CD4-positive, alpha-beta memory T cell (primary cell): Measurements from ENCODE around the gene HSP90AB1. TPM values are rescaled to one million over a fixed set of nuclear protein-coding genes. Genes with fewer than 3 reads are reported as not detected.

Source experiments
- CTCF ChIA-PET: fragments of 350-600 bp; sonication (Branson Sonifier 250); formaldehyde crosslinking; loops from one replicate; lab custom pipeline; 2021; ENCODE audit warnings: inconsistent platforms; ENCODE audit not compliant: partially characterized antibody; lab: Charles Lee
- POLR2A ChIA-PET: fragments of 350-600 bp; sonication (Branson Sonifier 250); formaldehyde crosslinking; loops from one replicate; lab custom pipeline; 2021; ENCODE audit not compliant: partially characterized antibody; lab: Charles Lee
- DNase-seq, 5 donors: peaks; one replicate each; pipeline versions ENCODE4 v3.0.0 to v3.0.0-alpha.2; 2020 to 2022; ENCODE audit warnings: mixed read lengths in 1 of 5
- H3K27ac ChIP-seq: one replicate; pipeline ENCODE4 v1.7.0; 2013; ENCODE audit warnings: low read depth, low read length
- H3K27me3 ChIP-seq: 2 replicates; pipeline ENCODE4 v1.7.0; 2013; ENCODE audit warnings: mild to moderate bottlenecking, low read length, moderate library complexity; ENCODE audit not compliant: insufficient read depth
- H3K36me3 ChIP-seq: 2 replicates; pipeline ENCODE4 v1.7.0; 2013; ENCODE audit warnings: mild to moderate bottlenecking, low read length, moderate library complexity; ENCODE audit not compliant: insufficient read depth
- H3K4me1 ChIP-seq: 2 replicates; pipeline ENCODE4 v1.7.0; 2013; ENCODE audit warnings: mild to moderate bottlenecking, low read length, moderate library complexity; ENCODE audit not compliant: insufficient read depth
- H3K4me3 ChIP-seq, 2 donors: one replicate each; pipeline ENCODE4 v1.7.0; 2013; ENCODE audit warnings: low read length in 2 of 2, mild to moderate bottlenecking in 1 of 2
- H3K9me3 ChIP-seq, 2 donors: one replicate each; pipeline ENCODE4 v1.7.0; 2013; ENCODE audit warnings: low read length in 2 of 2, control low read depth in 1 of 2; ENCODE audit not compliant: control insufficient read depth in 1 of 2
- H3K27ac Mint-ChIP-seq, 7 donors: one replicate each; pipeline ENCODE4 v1.8.0; 2020 to 2021; ENCODE audit warnings: mixed read lengths in 7 of 7, mild to moderate bottlenecking in 6 of 7, inconsistent platforms in 3 of 7, moderate library complexity in 3 of 7
- H3K27me3 Mint-ChIP-seq, 2 donors: one replicate each; pipeline ENCODE4 v1.8.0; 2020 to 2021; ENCODE audit warnings: mixed read lengths in 2 of 2
- H3K36me3 Mint-ChIP-seq, 2 donors: one replicate each; pipeline ENCODE4 v1.8.0; 2020 to 2021; ENCODE audit warnings: mixed read lengths in 2 of 2, inconsistent platforms in 1 of 2, mild to moderate bottlenecking in 1 of 2
- H3K4me1 Mint-ChIP-seq, 4 donors: one replicate each; pipeline ENCODE4 v1.8.0; 2020 to 2021; ENCODE audit warnings: mixed read lengths in 4 of 4, mild to moderate bottlenecking in 1 of 4
- H3K4me3 Mint-ChIP-seq, 8 donors: one replicate each; pipeline ENCODE4 v1.8.0; 2020 to 2021; ENCODE audit warnings: mixed read lengths in 8 of 8, mild to moderate bottlenecking in 7 of 8, moderate library complexity in 6 of 8, inconsistent platforms in 3 of 8
- H3K9me3 Mint-ChIP-seq, 8 donors: one replicate each; pipeline ENCODE4 v1.8.0; 2020 to 2021; ENCODE audit warnings: mixed read lengths in 8 of 8, mild to moderate bottlenecking in 5 of 8, inconsistent platforms in 3 of 8, moderate library complexity in 1 of 8
- intact Hi-C: fragments of 100-400 bp; cut with micrococcal nuclease; formaldehyde crosslinking; loops from one replicate; pipeline ENCODE4 v1.15.1; 2023
- polyA plus RNA-seq, 2 donors: library from polyadenylated mRNA; unstranded; fragments of 300-500 nt; fragmentation: Illumina TruSeq; gene quantifications; one replicate each; pipeline ENCODE4 v1.2.3, GENCODE V29; 2021
- total RNA-seq, 2 experiments: library from RNA; stranded (reverse); gene quantifications; one replicate each; pipeline ENCODE4 v1.2.3, GENCODE V29; 2021

Gene HSP90AB1
- total and polyA plus RNA-seq, 4 experiments from 2014 or later: 303 to 432 (median 354) TPM

DNA sequence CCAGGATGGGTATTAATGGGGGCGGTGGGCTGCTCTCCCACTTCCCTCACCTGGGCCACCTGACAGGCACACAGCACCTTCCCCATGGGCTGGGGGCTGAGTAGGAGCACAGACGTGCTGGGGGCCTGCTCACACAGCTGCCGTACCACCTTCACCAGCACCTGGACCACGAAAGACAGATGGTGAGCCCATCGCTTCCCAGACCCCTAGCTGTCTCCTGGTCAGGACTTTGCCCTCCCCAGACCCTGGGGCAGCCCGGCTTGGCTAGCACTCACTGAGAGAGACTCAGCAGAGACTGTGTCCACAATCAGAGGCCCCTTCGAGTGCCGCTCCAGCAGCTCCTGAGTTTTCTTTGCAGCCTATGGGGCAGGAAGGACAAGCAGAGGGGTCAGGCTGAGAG, 54.2 kb downstream of the HSP90AB1 start:
- no peak for DNase-seq
- Mint-ChIP-seq H3K27ac (no peak overlapping the region), H3K27me3 (peaks cover 12 to 14% of the 10 kb centered on the region in 2 donors), H3K36me3 (peaks cover 36 to 49% of the 10 kb centered on the region in 2 donors), H3K4me3 (no peak overlapping the region), H3K4me1 (peaks cover 0 to 23% (median 5%) of the 10 kb centered on the region in 4 donors), H3K9me3 (peaks cover 0 to 2% (median 0%) of the 10 kb centered on the region in 8 donors)
- H3K36me3 ChIP-seq: peaks cover 28% of the 10 kb centered on the region
- CTCF ChIA-PET: interaction anchor here (2.2 kb wide), 1 partner anchor 11 kb away, joined by 8 read pairs; the partner anchor contains the start of gene AARS2
- no peak overlapping the region for H3K4me3 ChIP-seq
- no peak overlapping the region for H3K27ac ChIP-seq
- H3K9me3 ChIP-seq: no peaks in the 10 kb centered on the region
- H3K27me3 ChIP-seq: peaks cover 16% of the 10 kb centered on the region
- intact Hi-C loops: no loop called here
- H3K4me1 ChIP-seq: peaks cover 18% of the 10 kb centered on the region
- POLR2A ChIA-PET: interaction anchor here (1.4 kb wide), 1 partner anchor 12 kb away, joined by 3 read pairs; the partner anchor contains the start of gene AARS2

DNA sequence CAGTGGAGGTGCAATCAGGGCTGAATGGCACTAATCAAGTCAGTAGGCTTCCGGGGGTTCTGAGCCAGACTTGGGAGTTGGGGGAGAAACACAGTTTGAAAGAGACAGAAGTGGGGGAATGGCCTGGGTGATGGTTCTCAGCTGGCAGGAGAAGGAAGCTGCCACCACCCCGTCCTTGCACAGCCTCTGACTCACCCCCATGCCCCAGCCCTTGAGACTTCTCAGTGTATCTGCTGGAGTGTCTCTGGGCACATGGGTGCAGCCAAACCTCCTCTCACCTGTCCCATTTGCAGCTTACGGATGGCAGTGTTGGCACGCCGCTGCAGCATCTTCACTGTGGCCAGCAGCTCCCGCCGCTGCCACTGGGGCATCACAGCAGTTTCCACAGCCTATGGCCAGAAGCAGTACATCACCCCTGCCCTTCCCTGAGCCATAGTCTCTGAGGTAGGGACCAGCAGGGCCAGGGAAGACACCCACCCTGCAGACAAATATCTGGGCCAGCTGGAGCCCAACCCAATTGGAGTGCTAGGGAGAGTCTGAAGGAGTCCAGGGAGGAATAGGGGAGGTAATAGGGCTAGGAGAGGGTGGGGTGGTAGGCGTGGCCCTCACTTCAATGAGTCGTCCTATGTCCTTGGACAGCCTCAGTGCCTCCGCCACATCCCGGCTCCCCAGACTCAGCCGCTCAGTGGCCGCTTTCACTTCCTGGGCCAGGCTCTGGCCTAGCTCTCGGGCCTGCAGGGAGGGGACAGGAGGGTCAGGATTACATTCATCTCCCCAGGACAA, 55.1 kb downstream of the HSP90AB1 start:
- H3K4me3 Mint-ChIP-seq: no peak overlapping the region
- intact Hi-C loops: no loop called here
- peaks cover 36 to 54% of the 10 kb centered on the region in 2 donors for H3K36me3 Mint-ChIP-seq
- CTCF ChIA-PET: interaction anchor here (2.2 kb wide), 1 partner anchor 11 kb away, joined by 8 read pairs; the partner anchor contains the start of gene AARS2
- Histone ChIP-seq H3K4me3 (no peak overlapping the region), H3K9me3 (no peaks in the 10 kb centered on the region), H3K4me1 (peaks cover 11% of the 10 kb centered on the region), H3K27me3 (peaks cover 7% of the 10 kb centered on the region), H3K36me3 (peaks cover 28% of the 10 kb centered on the region), H3K27ac (no peak overlapping the region)
- H3K4me1 Mint-ChIP-seq: peaks cover 0 to 16% (median 3%) of the 10 kb centered on the region in 4 donors
- no peaks in the 10 kb centered on the region for H3K9me3 Mint-ChIP-seq
- POLR2A ChIA-PET: interaction anchor here (2.2 kb wide), 1 partner anchor 55 kb away, joined by 8 read pairs; the partner anchor contains the start of gene HSP90AB1
- H3K27me3 Mint-ChIP-seq: peaks cover 4 to 5% of the 10 kb centered on the region in 2 donors
- H3K27ac Mint-ChIP-seq: no peak overlapping the region
- DNase-seq: no peak

- Histone ChIP-seq H3K27me3 (peaks cover 4% of the 10 kb centered on the region), H3K4me1 (peaks cover 3% of the 10 kb centered on the region), H3K4me3 (no peak overlapping the region), H3K9me3 (no peaks in the 10 kb centered on the region), H3K36me3 (peaks cover 28% of the 10 kb centered on the region), H3K27ac (no peak overlapping the region)
- Mint-ChIP-seq H3K36me3 (peaks cover 37 to 60% of the 10 kb centered on the region in 2 donors), H3K27me3 (peaks cover 2 to 4% of the 10 kb centered on the region in 2 donors), H3K9me3 (no peaks in the 10 kb centered on the region), H3K27ac (no peak overlapping the region), H3K4me1 (peaks cover 0 to 13% (median 2%) of the 10 kb centered on the region in 4 donors), H3K4me3 (no peak overlapping the region)
- ChIA-PET POLR2A (interaction anchor here (2.2 kb wide), 1 partner anchor 56 kb away, joined by 8 read pairs; the partner anchor contains the start of gene HSP90AB1), CTCF (interaction anchor here (1.2 to 6.1 kb wide), 2 partner anchors 11 to 35 kb away, joined by 9 to 63 read pairs; partner anchors contain the start of genes AARS2 and TMEM151B)
- intact Hi-C loops: no loop called here
- no peak for DNase-seq
Observed at GRCh38 chr6:44302856-44303255, 56.0 kb downstream of the HSP90AB1 start.

Other genes with a start within 250 kb of the HSP90AB1 start
- gene MRPL14, start 119.6 kb upstream of the HSP90AB1 start, total RNA-seq: 10 to 100 TPM; 21.7 to 23.9 TPM
- gene MRPL14, start 119.6 kb upstream of the HSP90AB1 start, polyA plus RNA-seq: 100 to 1,000 TPM; 103 to 123 TPM
- gene TMEM63B, start 119.5 kb upstream of the HSP90AB1 start, total RNA-seq: 10 to 100 TPM; 20.7 to 24.1 TPM
- gene TMEM63B, start 119.5 kb upstream of the HSP90AB1 start, polyA plus RNA-seq: 1 to 10 TPM in 1 of 2 donors, under 1 TPM in 1; 0.91 to 2.3 TPM
- gene CAPN11, start 88.3 kb upstream of the HSP90AB1 start, total RNA-seq: not detected
- gene CAPN11, start 88.3 kb upstream of the HSP90AB1 start, polyA plus RNA-seq: not detected
- not detected for gene MYMX, start 30.2 kb upstream of the HSP90AB1 start, total RNA-seq
- not detected for gene MYMX, start 30.2 kb upstream of the HSP90AB1 start, polyA plus RNA-seq
- 1 to 10 TPM; 2.1 to 3.1 TPM for gene SLC29A1, start 23.5 kb upstream of the HSP90AB1 start, total RNA-seq
- 1 to 10 TPM; 3.4 to 3.7 TPM for gene SLC29A1, start 23.5 kb upstream of the HSP90AB1 start, polyA plus RNA-seq
- gene SLC35B2, start 10.4 kb downstream of the HSP90AB1 start, total RNA-seq: 10 to 100 TPM; 20.7 to 20.9 TPM
- gene SLC35B2, start 10.4 kb downstream of the HSP90AB1 start, polyA plus RNA-seq: 10 to 100 TPM; 41.6 to 65.3 TPM
- 10 to 100 TPM; 12.7 to 15.0 TPM for gene NFKBIE, start 18.4 kb downstream of the HSP90AB1 start, total RNA-seq
- gene NFKBIE, start 18.4 kb downstream of the HSP90AB1 start, polyA plus RNA-seq: 1 to 10 TPM; 8.0 to 8.3 TPM
- not detected for gene TMEM151B, start 23.3 kb downstream of the HSP90AB1 start, total RNA-seq
- gene TMEM151B, start 23.3 kb downstream of the HSP90AB1 start, polyA plus RNA-seq: not detected
- gene AARS2, start 66.2 kb downstream of the HSP90AB1 start, total RNA-seq: 10 to 100 TPM; 23.7 to 25.6 TPM
- gene AARS2, start 66.2 kb downstream of the HSP90AB1 start, polyA plus RNA-seq: 10 to 100 TPM in 1 of 2 donors, 1 to 10 TPM in 1; 4.2 to 10.1 TPM
- gene SPATS1, start 95.5 kb downstream of the HSP90AB1 start, total RNA-seq: not detected
- gene SPATS1, start 95.5 kb downstream of the HSP90AB1 start, polyA plus RNA-seq: not detected
- gene CDC5L, start 140.6 kb downstream of the HSP90AB1 start, total RNA-seq: 10 to 100 TPM; 20.9 to 22.4 TPM
- 10 to 100 TPM in 1 of 2 donors, 1 to 10 TPM in 1; 9.8 to 17.7 TPM for gene CDC5L, start 140.6 kb downstream of the HSP90AB1 start, polyA plus RNA-seq